AG20443 (cell line): ENCODE data around the gene FAF1.
"Not testable (repeated sequence)": the region's sequence is repeated elsewhere in the genome, so short reads cannot be mapped to it uniquely, and the experiment has no call there.

ENCODE experiments used
- DNase-seq: peaks from one replicate; pipeline ENCODE4 v3.0.0; 2012; ENCODE audit warnings: low spot score, mixed read lengths

Gene FAF1

DNA sequence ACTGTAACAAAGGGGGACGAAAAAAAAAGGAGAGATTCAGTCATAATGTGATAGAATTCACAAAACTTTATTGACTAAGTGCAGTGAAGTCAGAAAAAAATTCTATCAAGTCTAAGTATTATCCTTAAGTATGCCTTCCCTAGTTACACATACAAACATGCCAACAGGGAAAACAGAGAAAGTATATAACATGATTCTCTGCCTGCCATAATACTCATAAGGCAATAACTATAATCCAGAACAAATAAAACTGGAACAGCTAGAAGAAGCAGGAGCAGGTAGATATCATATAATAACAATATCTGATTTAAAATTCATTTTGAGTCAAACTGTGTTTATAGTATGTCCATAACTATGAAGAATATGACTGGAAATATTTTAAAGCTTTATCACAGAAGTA is 184.3 kb downstream of the FAF1 start:
- DNase-seq, result no peak

DNA sequence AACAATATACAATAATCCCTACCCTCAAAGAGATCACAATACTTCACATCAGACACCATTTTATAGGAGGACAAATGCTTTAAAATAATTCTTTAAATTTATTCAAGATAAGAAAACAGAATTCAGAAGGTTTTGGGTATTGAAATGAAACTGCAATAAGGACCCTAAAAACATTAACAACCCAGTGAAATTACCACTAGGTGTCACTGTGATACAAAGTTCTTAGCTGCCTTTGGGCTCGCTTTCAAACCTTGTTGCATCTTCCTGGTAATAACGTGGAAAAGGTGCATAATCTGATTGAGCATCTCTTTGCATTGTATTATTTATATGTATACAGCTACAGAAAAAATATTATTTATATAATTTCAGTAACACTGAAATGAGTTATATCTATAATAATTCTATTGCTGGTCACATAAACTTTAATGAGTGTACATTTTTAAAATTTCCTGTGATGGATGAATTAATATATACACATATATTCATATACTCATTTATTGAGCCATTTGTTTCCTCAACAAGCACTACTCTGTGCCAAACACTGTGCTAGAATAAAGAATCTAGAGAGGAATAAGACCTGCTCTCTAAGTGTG is 185.2 kb downstream of the FAF1 start:
- peak; percentile 43 for DNase-seq

DNA sequence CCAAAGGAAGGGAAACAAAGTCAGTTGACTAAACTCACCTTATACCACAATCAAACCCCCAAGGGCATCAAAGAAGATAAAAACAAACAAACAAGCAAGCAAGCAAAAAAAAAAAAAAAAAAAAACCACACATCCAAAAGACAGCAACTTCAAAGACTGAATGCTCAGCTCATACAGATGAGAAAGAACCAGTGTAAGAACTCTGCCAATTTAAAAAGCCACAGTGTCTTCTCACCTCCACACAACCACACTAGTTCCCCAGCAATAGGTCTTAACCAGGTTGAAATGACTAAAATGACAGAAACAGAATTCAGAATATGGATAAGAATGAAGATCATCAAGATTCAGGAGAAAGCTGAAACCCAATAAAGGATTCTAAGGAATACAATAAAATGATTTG is 193.4 kb downstream of the FAF1 start:
- no peak for DNase-seq

DNA sequence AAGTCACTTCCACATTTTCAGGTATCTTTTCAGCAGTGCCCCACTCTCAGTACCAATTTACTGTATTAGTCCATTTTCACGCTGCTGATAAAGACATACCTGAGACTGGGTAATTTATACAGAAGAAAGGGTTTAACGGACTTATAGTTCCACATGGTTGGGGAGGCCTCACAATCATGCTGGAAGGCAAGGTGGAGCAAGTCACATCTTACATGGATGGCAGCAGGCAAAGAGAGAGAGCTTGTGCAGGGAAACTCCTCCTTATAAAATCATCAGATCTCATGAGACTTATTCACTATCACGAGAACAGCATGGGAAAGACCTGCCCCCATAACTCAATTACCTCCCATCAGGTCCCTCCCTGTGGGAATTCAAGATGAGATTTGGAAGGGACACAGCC is 203.5 kb downstream of the FAF1 start:
- not testable (repeated sequence) for DNase-seq

DNA sequence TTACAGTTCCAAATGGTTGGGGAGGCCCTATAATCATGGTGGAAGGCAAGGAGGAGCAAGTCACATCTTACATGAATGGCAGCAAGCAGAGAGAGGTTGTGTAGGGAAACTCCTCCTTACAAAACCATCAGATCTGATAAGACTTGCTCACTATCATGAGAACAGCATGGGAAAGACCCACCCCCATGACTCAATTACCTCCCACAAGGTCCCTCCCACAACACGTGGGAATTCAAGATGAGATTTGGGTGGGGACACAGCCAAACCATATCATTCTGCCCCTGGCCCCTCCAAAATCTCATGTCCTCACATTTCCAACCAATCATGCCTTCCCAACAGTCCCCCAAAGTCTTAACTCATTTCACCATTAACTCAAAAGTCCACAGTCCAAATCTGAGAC is 205.3 kb downstream of the FAF1 start:
- not testable (repeated sequence) for DNase-seq

DNA sequence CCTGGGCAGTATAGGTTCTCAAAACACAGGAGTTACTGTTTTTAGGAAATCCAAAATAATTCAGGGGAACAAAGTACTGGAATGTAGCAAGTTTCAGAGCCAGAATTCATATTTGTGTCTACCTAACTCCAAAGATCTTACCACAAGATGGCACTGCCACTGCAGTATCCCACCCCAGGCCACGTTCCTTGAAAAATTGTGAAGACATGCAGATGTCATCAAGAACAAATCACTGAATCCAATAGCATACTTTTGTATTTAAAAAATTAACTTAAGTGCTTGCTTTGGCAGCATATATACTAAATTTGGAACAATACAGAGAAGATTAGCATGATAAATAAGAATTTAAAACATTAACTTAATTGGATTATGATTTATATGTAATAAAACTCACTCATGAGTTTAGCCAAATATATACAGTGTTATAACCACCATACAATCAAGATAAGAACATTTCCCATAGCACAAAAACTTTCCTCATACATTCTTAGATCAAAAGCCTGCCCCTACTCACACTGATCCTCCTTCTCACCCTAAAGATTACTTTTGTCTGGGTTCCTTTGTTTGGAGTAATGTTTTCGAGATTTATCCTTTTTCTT is 209.9 kb downstream of the FAF1 start:
- peak; percentile 62 for DNase-seq

DNA sequence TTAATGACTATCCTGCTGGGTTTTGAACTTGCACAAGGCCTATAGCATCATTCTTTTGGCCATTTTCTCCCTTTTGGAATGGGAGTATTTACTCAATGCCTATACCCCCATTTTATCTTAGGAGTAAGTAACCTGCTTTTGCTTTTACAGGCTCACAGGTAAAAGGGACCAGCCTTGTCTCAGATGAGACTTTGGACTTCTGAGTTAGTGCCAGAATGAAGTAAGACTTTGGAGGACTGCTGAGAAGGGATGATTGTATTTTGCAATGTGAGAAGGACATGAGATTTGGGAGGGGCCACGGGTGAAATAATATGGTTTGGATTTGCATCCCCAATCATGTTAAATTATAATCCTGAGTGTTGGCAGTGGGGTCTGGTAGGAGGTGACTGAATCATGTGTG is 212.7 kb downstream of the FAF1 start:
- DNase-seq, result no peak

DNA sequence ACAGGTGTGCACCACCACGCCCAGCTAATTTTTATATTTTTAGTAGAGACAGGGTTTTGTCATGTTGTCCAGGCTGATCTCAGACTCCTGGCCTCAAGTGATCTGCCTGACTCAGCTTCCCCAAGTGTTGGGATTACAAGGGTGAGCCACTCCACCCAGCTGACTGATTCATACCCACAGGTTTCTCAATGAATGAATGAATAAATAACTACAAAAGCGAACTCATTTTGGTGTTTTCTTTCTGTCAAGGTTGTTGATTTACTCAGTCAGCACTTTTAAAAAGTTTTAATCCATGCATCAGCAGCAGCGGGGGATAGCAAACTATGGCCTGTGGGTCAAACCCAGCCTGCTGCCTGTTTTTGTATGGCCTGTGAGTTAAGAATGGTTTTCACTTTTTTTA is 217.5 kb downstream of the FAF1 start:
- no peak for DNase-seq

DNA sequence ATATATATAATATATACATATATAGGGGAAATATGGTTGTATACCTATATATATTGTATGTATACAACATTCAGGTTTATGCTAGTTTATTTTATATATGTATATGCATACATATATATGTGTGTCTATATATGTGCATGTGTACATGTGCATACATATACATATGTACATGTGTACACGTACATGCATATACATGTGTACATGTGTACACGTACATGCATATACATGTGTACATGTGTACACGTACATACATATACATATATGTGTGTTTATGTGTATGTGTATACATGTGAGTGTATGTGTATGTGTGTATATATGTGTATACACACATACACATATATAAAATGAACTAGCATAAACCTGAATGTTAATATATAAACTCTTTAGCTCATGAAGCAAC is 220.9 kb downstream of the FAF1 start:
- DNase-seq, result no peak

DNA sequence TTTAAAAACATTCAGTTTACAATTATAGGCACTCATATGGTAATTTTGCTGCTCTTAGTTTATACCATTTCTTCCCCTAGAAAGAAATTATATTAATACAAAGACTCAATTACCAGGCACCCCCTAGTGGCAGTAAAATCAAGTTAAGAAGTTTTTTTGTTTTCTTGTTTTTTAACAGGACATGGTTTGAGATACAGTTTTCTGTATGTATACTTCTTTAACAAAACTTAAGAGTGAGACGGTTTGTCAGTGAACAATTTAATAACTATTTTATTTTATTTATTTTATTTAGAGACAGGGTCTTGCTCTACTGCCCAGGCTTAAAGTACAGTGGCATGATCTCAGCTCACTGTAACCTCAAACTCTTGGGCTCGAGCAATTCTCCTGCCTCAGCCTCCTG is 224.6 kb downstream of the FAF1 start:
- peak; percentile 42 for DNase-seq

DNA sequence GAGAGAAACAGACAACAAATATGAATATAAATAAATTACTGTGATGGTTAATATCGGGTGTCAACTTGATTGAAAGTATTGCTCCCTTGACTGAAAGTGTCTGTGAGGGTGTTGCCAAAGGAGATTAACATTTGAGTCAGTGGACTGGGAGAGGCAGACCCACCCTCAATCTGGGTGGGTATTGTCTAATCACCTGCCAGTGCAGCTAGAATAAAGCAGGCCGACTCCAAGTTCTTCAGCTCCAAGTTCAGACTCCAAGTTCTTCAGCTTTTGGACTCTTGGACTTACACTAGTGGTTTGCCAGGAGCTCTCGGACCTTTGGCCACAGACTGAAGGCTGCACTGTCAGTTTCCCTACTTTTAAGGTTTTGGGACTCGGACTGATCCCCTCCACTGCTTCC is 232.5 kb downstream of the FAF1 start:
- DNase-seq, result not testable (repeated sequence)

DNA sequence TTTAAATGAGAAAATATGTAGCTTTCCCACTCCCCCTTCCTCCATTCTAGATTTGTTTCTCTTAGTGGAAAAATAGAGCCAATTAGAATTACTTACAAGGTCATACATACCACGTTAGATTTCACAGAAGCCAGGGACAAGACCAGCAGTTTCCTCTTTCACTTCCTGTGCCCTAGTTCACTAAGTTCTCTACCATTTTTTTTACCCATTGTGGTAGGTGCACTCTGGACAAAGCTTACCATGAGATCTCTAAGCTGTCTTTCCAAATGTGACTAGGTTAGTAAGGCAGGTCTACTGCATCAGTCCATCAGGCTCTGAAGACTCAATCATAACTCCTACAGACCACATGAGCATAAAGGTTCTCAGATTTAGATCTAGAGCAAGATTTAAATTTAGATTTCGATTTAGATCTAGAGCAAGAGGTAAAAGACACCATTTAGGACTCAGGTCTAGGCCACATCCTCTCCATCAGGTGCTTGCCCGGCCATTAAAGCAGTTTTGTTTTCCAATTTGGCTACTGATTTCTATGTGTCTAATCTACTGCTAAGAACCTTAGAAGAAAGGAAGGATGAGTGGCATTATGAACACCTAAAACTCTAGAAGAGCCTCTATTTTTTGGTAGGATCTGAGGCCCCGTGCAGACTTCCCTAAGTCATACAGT is 235.3 kb downstream of the FAF1 start:
- DNase-seq, result no peak

DNA sequence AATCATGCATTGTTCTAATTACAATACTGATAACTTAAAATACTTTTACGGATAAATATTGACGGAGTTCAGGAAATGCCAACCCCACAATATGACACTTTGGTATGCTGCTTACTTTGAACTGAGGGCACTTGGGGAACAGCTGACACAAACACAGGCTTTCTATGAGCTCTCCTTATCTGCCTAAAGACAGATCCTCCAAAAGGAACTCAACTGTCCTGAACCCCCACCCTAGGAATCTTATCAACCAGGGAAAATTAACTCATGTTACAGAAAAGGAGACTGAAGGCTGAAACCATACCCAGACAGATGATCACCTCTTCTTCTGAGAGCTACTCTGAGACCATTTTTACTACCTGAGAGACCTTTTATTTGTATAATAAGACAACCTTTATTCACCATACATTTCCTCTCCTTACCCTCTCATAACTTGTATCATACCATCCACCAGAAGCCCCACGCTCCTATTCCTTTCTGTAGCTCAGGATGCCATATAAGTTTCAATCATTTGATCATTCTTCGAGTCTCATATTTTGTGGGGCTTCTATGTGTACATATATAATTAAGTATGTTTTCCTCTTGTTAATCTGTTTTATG is 239.5 kb downstream of the FAF1 start:
- no peak for DNase-seq

DNA sequence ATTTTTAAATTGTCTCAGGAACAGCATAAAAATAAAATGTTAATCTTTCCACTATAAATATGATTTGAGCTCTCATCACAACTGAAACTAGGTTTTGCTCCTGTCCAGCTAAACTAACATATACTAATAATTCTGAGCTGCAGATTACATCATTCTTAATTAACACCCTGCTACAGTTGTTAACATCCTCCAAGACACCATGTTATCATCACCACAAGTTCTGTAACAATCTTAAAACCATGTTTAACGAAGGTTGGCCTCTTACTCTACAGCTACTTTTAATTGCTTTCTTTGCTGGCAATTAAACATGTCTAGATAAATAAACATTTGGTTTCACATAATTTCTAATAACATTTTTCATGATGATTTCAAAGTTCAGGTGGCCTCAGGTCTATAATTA is 240.9 kb downstream of the FAF1 start:
- DNase-seq, result no peak

DNA sequence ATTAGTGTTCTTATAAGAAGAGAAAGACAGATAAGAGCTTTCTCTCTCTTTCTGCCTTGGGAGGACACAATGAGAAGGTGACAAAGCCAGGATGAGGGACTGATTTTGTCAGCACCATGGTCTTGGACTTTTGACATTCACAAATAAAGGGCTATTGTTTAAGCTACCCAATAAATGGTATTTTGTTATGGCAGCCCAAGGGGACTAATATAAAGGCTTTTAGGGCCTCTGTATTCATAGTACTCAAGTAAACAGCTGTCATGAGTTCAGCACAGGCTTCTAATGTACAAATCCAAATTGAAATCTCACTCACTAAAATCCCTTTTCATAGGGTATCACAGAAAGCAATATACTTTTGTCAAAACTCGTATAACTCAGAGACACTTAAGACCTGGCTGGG is 242.7 kb downstream of the FAF1 start:
- DNase-seq, result no peak

DNA sequence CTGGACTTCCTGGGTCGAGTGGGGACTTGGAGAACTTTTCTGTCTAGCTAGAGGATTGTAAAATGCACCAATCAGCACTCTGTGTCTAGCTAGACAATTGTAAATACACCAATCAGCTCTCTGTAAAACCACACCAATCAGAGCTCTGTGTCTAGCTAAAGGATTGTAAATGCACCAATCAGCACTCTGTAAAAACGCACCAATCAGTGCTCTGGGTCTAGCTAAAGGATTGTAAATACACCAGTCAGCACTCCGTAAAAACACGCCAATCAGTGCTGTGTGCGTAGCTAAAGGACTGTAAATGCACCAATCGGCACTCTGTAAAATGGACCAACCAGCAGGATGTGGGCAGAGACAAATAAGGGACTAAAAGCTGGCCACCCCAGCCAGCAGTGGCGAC is 243.6 kb downstream of the FAF1 start:
- not testable (repeated sequence) for DNase-seq

DNA sequence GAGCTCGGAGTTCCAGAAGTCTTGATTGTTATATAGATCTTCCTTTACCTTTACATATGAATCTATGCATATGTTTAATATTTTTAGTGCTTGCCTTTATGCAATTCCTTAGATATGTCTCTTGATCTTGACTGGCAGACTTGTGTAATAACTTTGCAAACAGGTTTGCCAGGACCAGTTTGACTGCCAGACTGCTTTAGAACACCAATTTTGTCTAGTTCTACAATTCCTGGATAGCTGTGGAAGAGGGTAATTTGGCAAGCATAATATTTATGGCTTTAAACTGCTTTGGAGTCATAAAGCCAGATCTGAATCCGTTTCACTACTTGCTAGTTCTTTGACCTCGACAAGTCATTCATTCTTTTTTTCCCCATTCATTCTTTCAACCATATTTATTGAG is 250.0 kb downstream of the FAF1 start:
- DNase-seq, result no peak

DNA sequence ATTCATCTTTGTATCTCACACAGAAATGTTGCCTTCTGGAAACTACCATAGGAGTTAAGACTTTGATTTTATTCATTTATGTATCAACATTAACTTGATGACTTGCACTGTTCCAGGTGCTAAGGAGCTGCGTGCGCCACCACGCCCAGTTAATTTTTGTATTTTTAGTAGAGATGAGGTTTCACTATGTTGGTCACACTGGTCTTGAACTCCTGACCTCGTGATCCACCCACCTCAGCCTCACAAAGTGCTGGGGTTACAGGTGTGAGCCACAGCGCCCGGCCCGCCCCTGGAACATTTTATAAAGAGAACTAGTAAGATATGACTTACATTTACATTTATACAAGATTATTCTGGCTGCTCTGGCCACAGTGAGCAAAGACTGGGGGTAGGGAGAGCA is 252.2 kb downstream of the FAF1 start:
- DNase-seq, result no peak

DNA sequence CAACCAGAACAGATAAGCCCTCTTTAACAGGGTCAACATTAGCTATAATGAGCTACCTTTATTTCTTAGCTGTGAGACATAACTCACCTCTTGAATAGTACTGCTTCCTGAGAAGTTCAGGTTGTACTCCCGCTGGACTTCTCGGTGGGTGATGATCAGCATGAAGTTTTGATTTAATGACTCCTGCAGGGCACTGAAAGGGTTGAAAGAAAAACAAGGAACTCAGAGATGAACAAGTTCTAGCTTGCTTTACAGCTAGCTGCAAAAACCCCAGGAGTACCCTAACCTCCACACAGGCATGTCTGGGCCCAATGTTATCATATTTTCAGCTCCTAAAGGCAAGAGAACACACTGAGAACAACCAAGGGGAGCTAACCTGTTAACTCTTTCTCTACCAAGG is 254.4 kb downstream of the FAF1 start:
- DNase-seq, result no peak

DNA sequence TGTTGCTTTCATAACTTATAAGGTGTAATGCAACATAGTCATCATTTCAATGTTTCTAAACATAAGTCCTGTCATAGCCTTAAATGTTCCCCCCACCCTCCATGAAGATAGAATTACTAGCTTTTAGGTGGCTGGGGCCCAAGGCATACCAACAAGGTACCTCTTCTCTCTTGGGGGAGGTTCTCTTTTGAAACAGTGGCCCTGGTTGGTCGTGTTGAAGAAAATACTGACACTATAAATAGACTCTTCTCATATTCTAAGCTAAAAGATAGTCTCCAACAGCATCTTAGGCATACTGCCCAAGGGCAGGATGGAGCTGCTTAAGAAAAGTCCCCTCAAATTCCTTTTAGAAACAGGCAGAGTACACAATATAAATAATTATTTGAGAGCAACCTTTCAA is 255.0 kb downstream of the FAF1 start:
- DNase-seq, result no peak

DNA sequence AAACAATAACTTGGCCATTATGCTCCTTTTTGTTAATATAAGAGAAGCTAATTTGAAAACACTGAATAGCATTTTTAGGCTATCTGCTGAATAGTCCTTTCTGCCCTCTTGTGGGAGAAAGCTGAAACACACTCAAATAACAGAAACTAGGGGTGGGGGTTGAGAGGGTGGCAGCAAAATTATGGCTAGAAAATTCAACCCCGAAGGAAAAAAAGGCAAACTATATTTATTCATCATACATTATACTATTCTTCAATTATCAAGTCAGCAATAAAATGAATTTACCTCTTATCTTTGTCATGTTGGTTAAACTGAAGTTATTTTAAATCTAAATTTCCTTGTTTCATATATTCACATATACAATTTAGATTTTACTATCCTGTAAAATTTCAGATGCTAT is 255.9 kb downstream of the FAF1 start:
- peak; percentile 66 for DNase-seq

DNA sequence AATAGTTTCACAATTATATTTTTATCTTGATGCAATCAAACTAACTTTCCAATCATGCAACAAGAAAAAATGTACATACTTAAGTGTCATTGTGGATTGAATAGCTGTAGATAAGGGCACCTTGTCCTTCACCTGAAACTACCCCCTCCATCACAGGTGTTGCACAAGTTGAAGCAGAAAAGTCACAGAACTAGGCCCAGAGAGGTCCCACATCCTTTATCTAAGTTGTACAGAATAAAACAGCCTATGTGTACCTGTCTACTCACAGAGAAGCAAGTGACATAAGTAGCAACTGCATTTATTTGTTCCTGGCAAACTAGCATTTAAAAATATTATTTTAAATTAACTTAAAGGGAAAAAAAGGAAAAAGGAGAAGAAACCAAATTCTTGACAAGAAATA is 256.8 kb downstream of the FAF1 start:
- DNase-seq, result no peak

DNA sequence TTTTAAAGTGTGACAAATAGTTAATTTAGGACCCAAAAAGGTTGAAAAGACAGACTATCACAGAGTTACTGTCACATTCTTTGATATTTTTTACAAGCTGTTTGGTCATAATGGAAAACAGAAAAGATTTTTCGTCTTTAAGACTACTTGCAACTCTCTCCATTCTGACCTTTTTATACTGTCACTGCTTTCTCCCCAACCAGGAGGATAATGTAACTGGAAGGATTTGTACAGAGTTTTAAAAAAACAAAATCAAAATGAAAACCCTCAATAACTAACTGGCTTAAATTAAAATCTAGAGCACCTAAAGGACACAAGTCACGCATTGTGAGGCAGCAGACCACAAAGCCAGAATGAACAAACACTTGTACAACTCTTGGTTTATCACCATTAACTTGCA is 257.7 kb downstream of the FAF1 start:
- DNase-seq, result no peak
